Measurements from ENCODE around the gene ATP6V1D.
A peak's percentile ranks its signal among the peaks of the same experiment; 100 is the strongest.

DNA sequence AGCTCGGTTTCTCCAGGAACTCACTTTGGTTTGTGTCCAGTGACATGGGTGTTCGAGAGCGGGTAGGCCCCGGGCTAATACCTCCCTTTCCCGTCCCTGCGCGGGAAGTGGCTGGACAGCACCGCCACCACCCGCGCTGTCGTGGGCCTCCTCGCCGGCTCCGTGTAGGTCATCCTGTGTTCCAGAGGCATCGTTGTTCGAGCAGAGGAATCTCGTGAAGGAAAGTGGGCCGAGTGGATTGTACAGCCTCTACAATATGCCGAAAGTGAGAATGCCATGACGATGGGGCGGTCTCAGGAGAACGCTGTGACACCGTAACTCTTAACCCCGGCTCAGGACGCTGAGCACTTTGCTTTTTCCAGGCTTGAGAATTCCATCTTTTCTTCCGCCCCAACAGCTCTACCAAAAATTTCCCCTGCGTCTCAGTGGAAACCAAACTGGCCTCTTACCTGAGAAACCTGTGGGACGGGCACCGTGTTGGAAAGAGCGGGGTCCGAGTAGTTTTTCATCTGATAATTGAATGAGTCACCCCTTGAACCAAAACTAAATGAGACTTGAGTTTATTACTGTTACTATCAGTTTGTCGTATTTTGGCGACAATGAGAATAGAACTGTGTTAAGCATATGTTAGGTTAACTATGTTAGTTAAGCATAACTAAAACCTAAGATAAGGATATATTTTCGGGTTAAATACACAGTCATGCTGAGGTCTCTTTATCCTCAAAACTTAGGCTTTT is 1.0 kb upstream of the ATP6V1D start:
- TF ChIP-seq POLR2A (IDR thresholded peaks at IDR 0.05; ENCODE audit: low read length), result peak; percentile 55
- no peak for TF ChIP-seq GATA1 (IDR thresholded peaks at IDR 0.05; ENCODE audit: low read depth, low read length)

Measured in erythroblast (primary cell).